ENCODE measurements around the gene ZSCAN16.

ZSCAN16 gene

DNA sequence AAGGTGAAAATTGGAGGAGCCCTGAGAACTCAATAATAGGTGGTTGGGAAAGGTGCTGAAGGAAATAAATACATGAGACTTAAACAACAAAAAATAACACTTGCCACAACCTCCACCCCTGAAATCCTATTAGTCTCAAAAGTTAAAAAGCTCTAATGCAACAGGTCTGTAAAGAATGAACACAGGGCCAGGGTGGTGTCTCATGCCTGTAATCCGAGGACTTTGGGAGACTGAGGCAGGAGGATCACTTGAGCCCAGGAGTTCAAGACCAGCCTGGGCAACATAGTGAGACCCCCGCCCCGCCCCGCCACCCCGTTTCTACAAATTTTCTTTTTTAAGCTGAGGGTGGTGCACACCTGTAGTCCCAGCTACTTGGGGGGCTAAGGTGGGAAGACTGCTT, 16.2 kb downstream of the ZSCAN16 start:
- H3K4me3 ChIP-seq (replicated peaks; ENCODE audit: insufficient read depth, low read length): no peak overlapping the region
- DNase-seq (ENCODE audit: low read depth in 1 of 2, low spot score in 1 of 2): no peak
- no peak overlapping the region for H3K27ac ChIP-seq (replicated peaks)
- no peaks in the 10 kb centered on the region for H3K27me3 ChIP-seq (ENCODE audit: insufficient read depth, poor library complexity, severe bottlenecking)
- TF ChIP-seq POLR2AphosphoS5 (IDR thresholded peaks at IDR 0.05; ENCODE audit: low read depth): no peak
- TF ChIP-seq SPI1 (IDR thresholded peaks at IDR 0.05; ENCODE audit: borderline replicate concordance, low read depth): no peak
- no peak for TF ChIP-seq GABPA (IDR thresholded peaks at IDR 0.05; ENCODE audit: low read depth)
- no peak for TF ChIP-seq CTCF (IDR thresholded peaks at IDR 0.05; ENCODE audit: insufficient read depth, low read length)
- TF ChIP-seq, protein P1, sequence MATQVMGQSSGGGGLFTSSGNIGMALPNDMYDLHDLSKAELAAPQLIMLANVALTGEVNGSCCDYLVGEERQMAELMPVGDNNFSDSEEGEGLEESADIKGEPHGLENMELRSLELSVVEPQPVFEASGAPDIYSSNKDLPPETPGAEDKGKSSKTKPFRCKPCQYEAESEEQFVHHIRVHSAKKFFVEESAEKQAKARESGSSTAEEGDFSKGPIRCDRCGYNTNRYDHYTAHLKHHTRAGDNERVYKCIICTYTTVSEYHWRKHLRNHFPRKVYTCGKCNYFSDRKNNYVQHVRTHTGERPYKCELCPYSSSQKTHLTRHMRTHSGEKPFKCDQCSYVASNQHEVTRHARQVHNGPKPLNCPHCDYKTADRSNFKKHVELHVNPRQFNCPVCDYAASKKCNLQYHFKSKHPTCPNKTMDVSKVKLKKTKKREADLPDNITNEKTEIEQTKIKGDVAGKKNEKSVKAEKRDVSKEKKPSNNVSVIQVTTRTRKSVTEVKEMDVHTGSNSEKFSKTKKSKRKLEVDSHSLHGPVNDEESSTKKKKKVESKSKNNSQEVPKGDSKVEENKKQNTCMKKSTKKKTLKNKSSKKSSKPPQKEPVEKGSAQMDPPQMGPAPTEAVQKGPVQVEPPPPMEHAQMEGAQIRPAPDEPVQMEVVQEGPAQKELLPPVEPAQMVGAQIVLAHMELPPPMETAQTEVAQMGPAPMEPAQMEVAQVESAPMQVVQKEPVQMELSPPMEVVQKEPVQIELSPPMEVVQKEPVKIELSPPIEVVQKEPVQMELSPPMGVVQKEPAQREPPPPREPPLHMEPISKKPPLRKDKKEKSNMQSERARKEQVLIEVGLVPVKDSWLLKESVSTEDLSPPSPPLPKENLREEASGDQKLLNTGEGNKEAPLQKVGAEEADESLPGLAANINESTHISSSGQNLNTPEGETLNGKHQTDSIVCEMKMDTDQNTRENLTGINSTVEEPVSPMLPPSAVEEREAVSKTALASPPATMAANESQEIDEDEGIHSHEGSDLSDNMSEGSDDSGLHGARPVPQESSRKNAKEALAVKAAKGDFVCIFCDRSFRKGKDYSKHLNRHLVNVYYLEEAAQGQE (IDR thresholded peaks at IDR 0.05; ENCODE audit: insufficient replicate concordance, low read depth): no peak

GRCh38 chr6:28141500-28142329, 17.3 kb downstream of the ZSCAN16 start, which contains the start of gene ZKSCAN8:
ZKSCAN8 (plus strand) TSS chr6:28141883; CDS start chr6:28148408, 6,525 bp downstream.
- no peak for TF ChIP-seq CTCF (IDR thresholded peaks at IDR 0.05; ENCODE audit: insufficient read depth, low read length)
- peak; percentile 80 for TF ChIP-seq POLR2AphosphoS5 (IDR thresholded peaks at IDR 0.05; ENCODE audit: low read depth)
- TF ChIP-seq, protein P1 (IDR thresholded peaks at IDR 0.05; ENCODE audit: insufficient replicate concordance, low read depth): peak; percentile 47
- TF ChIP-seq SPI1 (IDR thresholded peaks at IDR 0.05; ENCODE audit: borderline replicate concordance, low read depth): no peak
- TF ChIP-seq GABPA (IDR thresholded peaks at IDR 0.05; ENCODE audit: low read depth): peak; percentile 91
- peak within 1 kb of the TSS; percentile 96 for H3K4me3 ChIP-seq (replicated peaks; ENCODE audit: insufficient read depth, low read length)
- peak within 1 kb of the TSS; percentile 62 for H3K27ac ChIP-seq (replicated peaks)
- DNase-seq (ENCODE audit: low read depth in 1 of 2, low spot score in 1 of 2): peak; percentile 91 to 92
- no peaks in the 10 kb centered on the region for H3K27me3 ChIP-seq (ENCODE audit: insufficient read depth, poor library complexity, severe bottlenecking)

- Histone ChIP-seq H3K27ac (replicated peaks) (peak overlapping the region; percentile 62), H3K4me3 (replicated peaks; ENCODE audit: insufficient read depth, low read length) (peak overlapping the region; percentile 96), H3K27me3 (ENCODE audit: insufficient read depth, poor library complexity, severe bottlenecking) (no peaks in the 10 kb centered on the region)
- TF ChIP-seq POLR2AphosphoS5 (IDR thresholded peaks at IDR 0.05; ENCODE audit: low read depth) (no peak), SPI1 (IDR thresholded peaks at IDR 0.05; ENCODE audit: borderline replicate concordance, low read depth) (no peak), GABPA (IDR thresholded peaks at IDR 0.05; ENCODE audit: low read depth) (no peak), CTCF (IDR thresholded peaks at IDR 0.05; ENCODE audit: insufficient read depth, low read length) (no peak)
- TF ChIP-seq, protein P1 (IDR thresholded peaks at IDR 0.05; ENCODE audit: insufficient replicate concordance, low read depth): no peak
- DNase-seq (ENCODE audit: low read depth in 1 of 2, low spot score in 1 of 2): no peak
Observed at GRCh38 chr6:28142446-28142845, 18.0 kb downstream of the ZSCAN16 start.
